ENCODE data around the gene EIF5. TPM values are rescaled to one million over a fixed set of nuclear protein-coding genes. Genes with fewer than 3 reads are reported as not detected.

The EIF5 gene
- total and polyA plus RNA-seq, 4 donors: 120 to 239 (median 171) TPM

- Histone ChIP-seq H3K4me3 (ENCODE audit: low read depth, low read length) (no peak overlapping the region), H3K27me3 (ENCODE audit: control insufficient read depth, insufficient read depth, low read length) (no peaks in the 10 kb centered on the region), H3K4me1 (ENCODE audit: control insufficient read depth, insufficient read depth, low read length) (no peaks in the 10 kb centered on the region), H3K27ac (ENCODE audit: low read depth, low read length) (no peak overlapping the region), H3K9me3 (ENCODE audit: control insufficient read depth, insufficient read depth, low read length) (peaks cover 4% of the 10 kb centered on the region), H3K36me3 (ENCODE audit: control insufficient read depth, insufficient read depth, low read length) (no peaks in the 10 kb centered on the region)
- no peak for DNase-seq (ENCODE audit: low read depth in 4 of 6, low spot score in 6 of 6)
- WGBS (ENCODE audit: insufficient coverage): 89% methylated on average over 3 of the region's 7 CpGs
Observed at GRCh38 chr14:103360548-103360947, 26.5 kb downstream of the EIF5 start.

GRCh38 chr14:103361867-103362266, 27.8 kb downstream of the EIF5 start:
- Histone ChIP-seq H3K27ac (ENCODE audit: low read depth, low read length) (no peak overlapping the region), H3K9me3 (ENCODE audit: control insufficient read depth, insufficient read depth, low read length) (peaks cover 4% of the 10 kb centered on the region), H3K27me3 (ENCODE audit: control insufficient read depth, insufficient read depth, low read length) (no peaks in the 10 kb centered on the region), H3K4me1 (ENCODE audit: control insufficient read depth, insufficient read depth, low read length) (no peaks in the 10 kb centered on the region), H3K36me3 (ENCODE audit: control insufficient read depth, insufficient read depth, low read length) (no peaks in the 10 kb centered on the region), H3K4me3 (ENCODE audit: low read depth, low read length) (no peak overlapping the region)
- 84% methylated on average over 3 of the region's 5 CpGs for WGBS (ENCODE audit: insufficient coverage)
- DNase-seq (ENCODE audit: low read depth in 4 of 6, low spot score in 6 of 6): no peak

- no CpG with 5 or more reads among the region's 1 CpG for WGBS (ENCODE audit: insufficient coverage)
- no peaks in the 10 kb centered on the region for H3K4me1 ChIP-seq (ENCODE audit: control insufficient read depth, insufficient read depth, low read length)
- no peaks in the 10 kb centered on the region for H3K36me3 ChIP-seq (ENCODE audit: control insufficient read depth, insufficient read depth, low read length)
- H3K4me3 ChIP-seq (ENCODE audit: low read depth, low read length): no peak overlapping the region
- no peak for DNase-seq (ENCODE audit: low read depth in 4 of 6, low spot score in 6 of 6)
- H3K27ac ChIP-seq (ENCODE audit: low read depth, low read length): no peak overlapping the region
- peaks cover 4% of the 10 kb centered on the region for H3K9me3 ChIP-seq (ENCODE audit: control insufficient read depth, insufficient read depth, low read length)
- no peaks in the 10 kb centered on the region for H3K27me3 ChIP-seq (ENCODE audit: control insufficient read depth, insufficient read depth, low read length)
Observed at GRCh38 chr14:103362780-103363179, 28.7 kb downstream of the EIF5 start.

DNA sequence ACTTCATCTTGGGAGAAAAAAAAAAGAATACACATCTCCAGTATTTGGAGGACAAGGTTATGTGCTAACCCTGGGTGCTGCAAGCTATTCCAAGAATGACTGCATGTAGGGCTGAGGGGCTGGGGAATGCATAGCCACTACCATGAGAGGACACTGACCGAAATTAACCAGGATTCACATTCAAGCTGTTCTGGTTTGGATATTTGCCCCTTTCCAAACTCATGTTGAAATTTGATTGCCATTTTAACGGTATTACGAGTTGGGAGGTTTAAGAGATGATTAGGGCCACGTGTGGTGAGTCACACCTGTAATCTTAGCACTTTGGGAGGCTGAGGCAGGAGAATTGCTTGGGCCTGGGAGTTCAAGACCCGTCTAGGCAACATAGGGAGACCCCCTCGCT, 32.7 kb downstream of the EIF5 start:
- DNase-seq (ENCODE audit: low read depth in 4 of 6, low spot score in 6 of 6): no peak
- H3K36me3 ChIP-seq (ENCODE audit: control insufficient read depth, insufficient read depth, low read length): no peaks in the 10 kb centered on the region
- 81% methylated on average over 4 of the region's 6 CpGs for WGBS (ENCODE audit: insufficient coverage)
- no peak overlapping the region for H3K27ac ChIP-seq (ENCODE audit: low read depth, low read length)
- H3K27me3 ChIP-seq (ENCODE audit: control insufficient read depth, insufficient read depth, low read length): no peaks in the 10 kb centered on the region
- no peak overlapping the region for H3K4me3 ChIP-seq (ENCODE audit: low read depth, low read length)
- peaks cover 4% of the 10 kb centered on the region for H3K9me3 ChIP-seq (ENCODE audit: control insufficient read depth, insufficient read depth, low read length)
- H3K4me1 ChIP-seq (ENCODE audit: control insufficient read depth, insufficient read depth, low read length): no peaks in the 10 kb centered on the region

GRCh38 chr14:103367995-103368394, 34.0 kb downstream of the EIF5 start:
- H3K4me3 ChIP-seq (ENCODE audit: low read depth, low read length): no peak overlapping the region
- WGBS (ENCODE audit: insufficient coverage): 92% methylated on average over 3 of the region's 4 CpGs
- no peak overlapping the region for H3K27ac ChIP-seq (ENCODE audit: low read depth, low read length)
- peaks cover under 1% of the 10 kb centered on the region for H3K9me3 ChIP-seq (ENCODE audit: control insufficient read depth, insufficient read depth, low read length)
- H3K4me1 ChIP-seq (ENCODE audit: control insufficient read depth, insufficient read depth, low read length): no peaks in the 10 kb centered on the region
- H3K36me3 ChIP-seq (ENCODE audit: control insufficient read depth, insufficient read depth, low read length): no peaks in the 10 kb centered on the region
- peak in 1 of 6 donors; percentile 76 for DNase-seq (ENCODE audit: low read depth in 4 of 6, low spot score in 6 of 6)
- no peaks in the 10 kb centered on the region for H3K27me3 ChIP-seq (ENCODE audit: control insufficient read depth, insufficient read depth, low read length)

GRCh38 chr14:103370087-103370486, 36.0 kb downstream of the EIF5 start:
- no peaks in the 10 kb centered on the region for H3K27me3 ChIP-seq (ENCODE audit: control insufficient read depth, insufficient read depth, low read length)
- DNase-seq (ENCODE audit: low read depth in 4 of 6, low spot score in 6 of 6): no peak
- WGBS (ENCODE audit: insufficient coverage): no CpG with 5 or more reads among the region's 3 CpGs
- H3K36me3 ChIP-seq (ENCODE audit: control insufficient read depth, insufficient read depth, low read length): no peaks in the 10 kb centered on the region
- no peak overlapping the region for H3K27ac ChIP-seq (ENCODE audit: low read depth, low read length)
- H3K4me3 ChIP-seq (ENCODE audit: low read depth, low read length): no peak overlapping the region
- H3K4me1 ChIP-seq (ENCODE audit: control insufficient read depth, insufficient read depth, low read length): no peaks in the 10 kb centered on the region
- no peaks in the 10 kb centered on the region for H3K9me3 ChIP-seq (ENCODE audit: control insufficient read depth, insufficient read depth, low read length)

- no peak for DNase-seq (ENCODE audit: low read depth in 4 of 6, low spot score in 6 of 6)
- Histone ChIP-seq H3K9me3 (ENCODE audit: control insufficient read depth, insufficient read depth, low read length) (no peaks in the 10 kb centered on the region), H3K4me3 (ENCODE audit: low read depth, low read length) (no peak overlapping the region), H3K36me3 (ENCODE audit: control insufficient read depth, insufficient read depth, low read length) (no peaks in the 10 kb centered on the region), H3K27ac (ENCODE audit: low read depth, low read length) (no peak overlapping the region), H3K4me1 (ENCODE audit: control insufficient read depth, insufficient read depth, low read length) (no peaks in the 10 kb centered on the region), H3K27me3 (ENCODE audit: control insufficient read depth, insufficient read depth, low read length) (no peaks in the 10 kb centered on the region)
- WGBS (ENCODE audit: insufficient coverage): 100% methylated on average over 1 of the region's 23 CpGs
Observed at GRCh38 chr14:103372017-103372416, 38.0 kb downstream of the EIF5 start.

DNA sequence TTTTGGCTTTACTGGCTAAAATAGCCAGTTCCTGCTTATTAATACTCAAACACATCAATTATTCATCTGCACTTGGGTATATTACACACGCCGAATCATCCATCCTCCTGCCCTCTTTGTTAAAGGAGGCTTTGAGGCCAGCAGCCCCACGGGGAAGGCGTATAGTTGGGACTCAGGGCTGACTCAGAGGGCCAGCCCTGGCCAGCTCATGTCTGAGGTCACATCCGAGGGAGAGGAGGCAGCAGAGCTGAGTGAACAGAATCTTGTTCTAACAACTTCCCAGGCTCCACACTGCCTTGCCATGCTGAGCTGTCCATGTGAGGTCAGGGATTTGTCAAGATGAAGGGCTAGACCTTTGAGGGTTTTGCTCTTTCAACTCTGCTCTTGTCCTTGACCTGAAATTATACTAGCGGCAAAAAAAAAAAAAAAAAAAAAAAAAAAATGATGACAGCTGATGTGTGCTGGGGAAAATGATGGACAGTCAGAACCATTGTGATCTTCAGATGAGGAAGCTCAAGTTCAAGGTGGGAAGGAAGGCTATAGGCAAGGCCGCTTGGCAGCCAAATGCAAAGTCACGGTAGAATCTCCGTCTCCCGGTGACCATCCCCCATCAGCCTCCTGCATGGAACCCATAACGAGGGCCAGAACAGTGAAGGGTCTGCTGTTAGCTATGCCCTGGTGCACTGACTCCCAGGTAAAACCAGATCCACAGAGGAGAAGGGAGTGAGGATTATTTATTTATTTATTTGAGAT, 38.7 kb downstream of the EIF5 start:
- no peak for DNase-seq (ENCODE audit: low read depth in 4 of 6, low spot score in 6 of 6)
- Histone ChIP-seq H3K9me3 (ENCODE audit: control insufficient read depth, insufficient read depth, low read length) (no peaks in the 10 kb centered on the region), H3K4me1 (ENCODE audit: control insufficient read depth, insufficient read depth, low read length) (no peaks in the 10 kb centered on the region), H3K27me3 (ENCODE audit: control insufficient read depth, insufficient read depth, low read length) (no peaks in the 10 kb centered on the region), H3K36me3 (ENCODE audit: control insufficient read depth, insufficient read depth, low read length) (no peaks in the 10 kb centered on the region), H3K27ac (ENCODE audit: low read depth, low read length) (no peak overlapping the region), H3K4me3 (ENCODE audit: low read depth, low read length) (no peak overlapping the region)
- WGBS (ENCODE audit: insufficient coverage): 72% methylated on average over 3 of the region's 11 CpGs

DNA sequence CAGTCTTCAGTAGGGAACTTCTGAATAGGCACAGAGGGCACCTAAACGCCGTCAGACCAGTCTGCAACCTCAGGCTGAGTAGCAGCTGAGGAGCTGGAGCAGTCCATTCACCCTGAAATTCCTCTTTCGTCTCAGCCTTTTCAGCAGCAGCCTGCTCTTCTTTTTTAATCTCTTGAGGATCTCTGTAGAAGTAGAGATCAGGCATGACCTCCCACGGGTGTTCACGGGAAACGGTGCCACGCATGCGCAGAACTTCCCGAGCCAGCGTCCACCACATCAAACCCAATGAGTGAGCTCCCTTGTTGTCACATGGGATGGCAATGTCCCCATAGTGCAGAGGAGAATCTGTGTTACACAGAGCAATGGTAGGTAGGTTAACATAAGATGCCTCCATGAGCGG, 40.1 kb downstream of the EIF5 start:
- H3K4me1 ChIP-seq (ENCODE audit: control insufficient read depth, insufficient read depth, low read length): no peaks in the 10 kb centered on the region
- no peak overlapping the region for H3K4me3 ChIP-seq (ENCODE audit: low read depth, low read length)
- H3K27ac ChIP-seq (ENCODE audit: low read depth, low read length): no peak overlapping the region
- no peaks in the 10 kb centered on the region for H3K27me3 ChIP-seq (ENCODE audit: control insufficient read depth, insufficient read depth, low read length)
- 96% methylated on average over 9 of the region's 11 CpGs for WGBS (ENCODE audit: insufficient coverage)
- no peaks in the 10 kb centered on the region for H3K9me3 ChIP-seq (ENCODE audit: control insufficient read depth, insufficient read depth, low read length)
- no peak for DNase-seq (ENCODE audit: low read depth in 4 of 6, low spot score in 6 of 6)
- no peaks in the 10 kb centered on the region for H3K36me3 ChIP-seq (ENCODE audit: control insufficient read depth, insufficient read depth, low read length)

- Histone ChIP-seq H3K27ac (ENCODE audit: low read depth, low read length) (no peak overlapping the region), H3K27me3 (ENCODE audit: control insufficient read depth, insufficient read depth, low read length) (no peaks in the 10 kb centered on the region), H3K36me3 (ENCODE audit: control insufficient read depth, insufficient read depth, low read length) (no peaks in the 10 kb centered on the region), H3K4me3 (ENCODE audit: low read depth, low read length) (no peak overlapping the region), H3K4me1 (ENCODE audit: control insufficient read depth, insufficient read depth, low read length) (no peaks in the 10 kb centered on the region), H3K9me3 (ENCODE audit: control insufficient read depth, insufficient read depth, low read length) (no peaks in the 10 kb centered on the region)
- no peak for DNase-seq (ENCODE audit: low read depth in 4 of 6, low spot score in 6 of 6)
- WGBS (ENCODE audit: insufficient coverage): 75% methylated on average over 2 of the region's 2 CpGs
Observed at GRCh38 chr14:103377522-103378037, 43.5 kb downstream of the EIF5 start.
